T-helper 1 cell (primary cell): ENCODE measurements around the gene WDR20.
A peak's percentile ranks its signal among the peaks of the same experiment; 100 is the strongest.
"Not testable (repeated sequence)": the region's sequence is repeated elsewhere in the genome, so short reads cannot be mapped to it uniquely, and the experiment has no call there.

ENCODE experiments used
- DNase-seq, 5 donors: peaks; one replicate each; pipeline ENCODE4 v3.0.0-alpha.2; 2012 to 2020
- total RNA-seq, 4 donors: gene quantifications; one replicate each; lab custom pipeline; 2026; lab: John Stamatoyannopoulos, UW

Gene WDR20, protein sequence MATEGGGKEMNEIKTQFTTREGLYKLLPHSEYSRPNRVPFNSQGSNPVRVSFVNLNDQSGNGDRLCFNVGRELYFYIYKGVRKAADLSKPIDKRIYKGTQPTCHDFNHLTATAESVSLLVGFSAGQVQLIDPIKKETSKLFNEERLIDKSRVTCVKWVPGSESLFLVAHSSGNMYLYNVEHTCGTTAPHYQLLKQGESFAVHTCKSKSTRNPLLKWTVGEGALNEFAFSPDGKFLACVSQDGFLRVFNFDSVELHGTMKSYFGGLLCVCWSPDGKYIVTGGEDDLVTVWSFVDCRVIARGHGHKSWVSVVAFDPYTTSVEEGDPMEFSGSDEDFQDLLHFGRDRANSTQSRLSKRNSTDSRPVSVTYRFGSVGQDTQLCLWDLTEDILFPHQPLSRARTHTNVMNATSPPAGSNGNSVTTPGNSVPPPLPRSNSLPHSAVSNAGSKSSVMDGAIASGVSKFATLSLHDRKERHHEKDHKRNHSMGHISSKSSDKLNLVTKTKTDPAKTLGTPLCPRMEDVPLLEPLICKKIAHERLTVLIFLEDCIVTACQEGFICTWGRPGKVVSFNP
- total RNA-seq = 32.6 to 37.4 (median 36.1) reads per million in 4 donors

DNA sequence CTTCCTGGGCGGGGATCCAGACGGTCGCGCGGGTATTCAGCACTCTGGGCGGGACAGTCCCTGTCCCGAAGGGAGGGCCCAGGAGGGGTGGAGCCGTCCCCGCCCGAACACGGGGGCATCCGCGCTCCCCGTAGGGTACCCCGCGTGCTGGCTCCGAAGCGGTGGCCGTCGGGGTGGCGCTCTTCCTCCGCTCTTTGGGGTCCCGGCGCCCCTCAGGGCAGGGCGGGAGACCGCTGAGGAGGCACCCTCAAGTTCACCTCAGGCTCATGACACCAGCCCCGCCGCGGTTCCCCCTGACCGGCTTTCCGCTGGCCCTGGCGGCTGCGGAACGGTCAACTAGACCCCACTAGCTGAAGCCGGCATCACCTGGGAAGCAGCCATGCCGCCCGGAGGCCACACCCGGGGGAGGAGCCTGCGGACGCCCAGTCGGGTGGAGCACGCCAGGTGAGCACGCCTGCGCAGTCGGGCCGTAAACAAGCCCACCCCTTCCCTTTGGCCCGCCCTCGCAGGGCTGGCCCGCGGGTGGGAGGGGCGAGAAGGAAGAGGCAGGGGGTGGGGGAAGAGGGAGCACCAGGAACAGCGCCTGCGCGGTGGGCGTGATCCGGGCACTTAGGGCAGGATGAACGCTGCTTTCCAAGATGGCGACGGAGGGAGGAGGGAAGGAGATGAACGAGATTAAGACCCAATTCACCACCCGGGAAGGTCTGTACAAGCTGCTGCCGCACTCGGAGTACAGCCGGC, at the start of gene WDR20:
WDR20 (plus strand) TSS at position 612 of the 741 bp plus-strand sequence; CDS start at position 639, 27 bp downstream.
- DNase-seq = peak; percentile 98 to 100 (median 99)

DNA sequence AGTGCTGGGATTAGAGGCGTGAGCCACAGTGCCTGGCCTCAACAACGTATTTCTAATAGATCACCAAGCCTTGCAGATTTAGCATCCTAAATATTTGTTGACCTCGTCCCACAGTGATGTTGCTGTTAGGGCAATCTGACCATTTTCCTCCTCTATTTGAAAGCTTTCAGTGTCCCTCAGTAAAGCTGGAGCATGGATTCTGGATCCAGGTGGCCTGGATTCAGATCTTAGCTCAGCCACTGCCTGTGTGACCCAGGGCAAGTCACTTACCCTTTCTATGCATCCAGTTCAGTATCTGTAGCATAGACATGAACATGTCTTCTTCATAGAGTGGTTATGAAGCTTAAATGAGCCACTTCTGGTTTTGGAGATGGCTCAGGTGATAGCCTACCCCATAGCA, 49.0 kb upstream of the WDR20 start:
- no peak for DNase-seq

DNA sequence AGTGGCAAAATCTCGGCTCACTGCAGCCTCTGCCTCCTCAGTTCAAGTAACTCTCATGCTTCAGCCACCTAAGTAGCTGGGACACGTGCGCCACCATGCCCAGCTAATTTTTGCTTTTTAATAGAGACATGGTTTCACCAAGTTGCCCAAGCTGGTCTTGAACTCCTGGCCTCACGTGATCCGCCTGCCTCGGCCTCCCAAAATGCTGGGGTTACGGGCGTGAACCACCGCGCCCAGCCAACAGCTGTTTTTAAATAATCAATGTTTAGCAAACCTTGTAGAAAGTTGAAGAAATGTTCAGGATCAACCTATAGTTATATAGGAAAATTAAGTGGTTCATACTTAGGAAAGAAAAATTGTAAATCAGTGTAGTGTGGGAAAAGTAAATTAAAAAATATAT, 46.9 kb upstream of the WDR20 start:
- DNase-seq = no peak

DNA sequence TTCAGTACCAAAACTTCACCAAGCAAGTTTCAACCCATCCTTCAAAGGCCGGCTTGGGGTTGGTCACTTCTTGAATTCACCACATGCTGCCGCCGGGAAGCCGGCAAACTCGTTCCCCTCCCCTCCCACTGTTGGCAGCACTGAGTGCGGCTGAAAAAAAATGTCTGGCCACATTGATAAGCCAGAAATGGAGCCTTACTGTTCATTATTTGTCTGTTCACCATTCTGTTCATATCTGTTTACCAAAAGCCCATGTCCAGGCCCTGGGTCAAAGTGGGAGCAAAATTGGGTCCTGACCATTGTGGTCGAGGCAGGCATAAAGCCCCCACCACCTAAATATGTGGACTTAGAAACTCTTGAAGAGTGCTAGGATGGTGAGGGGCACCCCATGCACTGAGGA, 45.6 kb upstream of the WDR20 start:
- no peak for DNase-seq

DNA sequence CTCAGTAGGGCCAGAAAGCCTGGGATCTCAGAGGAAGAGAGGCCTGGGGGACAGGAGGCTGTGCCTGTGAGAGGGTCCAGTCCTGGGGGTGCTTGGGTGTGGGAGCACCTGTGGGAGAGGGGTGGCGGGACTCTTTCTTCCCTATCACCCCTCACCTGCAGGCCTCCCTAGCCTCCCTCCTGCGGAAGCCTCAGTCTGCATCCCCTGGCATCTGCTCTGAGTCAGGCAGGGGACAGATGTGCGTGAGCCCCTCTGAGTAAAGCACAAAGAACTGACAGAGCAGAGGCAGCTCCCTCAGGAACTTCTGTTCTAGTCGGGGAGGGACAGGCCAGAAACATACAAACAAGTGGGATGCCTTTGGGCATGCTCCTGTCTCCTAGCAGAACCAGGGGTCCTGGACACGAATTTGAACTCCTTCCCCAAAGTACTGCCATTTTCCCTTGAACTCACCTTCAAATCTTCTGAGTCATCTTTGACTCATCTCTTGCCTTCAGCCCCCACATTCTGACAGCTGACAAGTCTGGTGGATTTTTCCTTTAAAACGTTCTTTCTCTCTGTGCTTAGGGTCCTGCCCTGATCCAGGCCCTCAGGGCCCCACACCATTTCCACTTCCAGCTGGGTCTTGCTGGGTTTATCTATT, 44.3 kb upstream of the WDR20 start:
- no peak for DNase-seq

DNA sequence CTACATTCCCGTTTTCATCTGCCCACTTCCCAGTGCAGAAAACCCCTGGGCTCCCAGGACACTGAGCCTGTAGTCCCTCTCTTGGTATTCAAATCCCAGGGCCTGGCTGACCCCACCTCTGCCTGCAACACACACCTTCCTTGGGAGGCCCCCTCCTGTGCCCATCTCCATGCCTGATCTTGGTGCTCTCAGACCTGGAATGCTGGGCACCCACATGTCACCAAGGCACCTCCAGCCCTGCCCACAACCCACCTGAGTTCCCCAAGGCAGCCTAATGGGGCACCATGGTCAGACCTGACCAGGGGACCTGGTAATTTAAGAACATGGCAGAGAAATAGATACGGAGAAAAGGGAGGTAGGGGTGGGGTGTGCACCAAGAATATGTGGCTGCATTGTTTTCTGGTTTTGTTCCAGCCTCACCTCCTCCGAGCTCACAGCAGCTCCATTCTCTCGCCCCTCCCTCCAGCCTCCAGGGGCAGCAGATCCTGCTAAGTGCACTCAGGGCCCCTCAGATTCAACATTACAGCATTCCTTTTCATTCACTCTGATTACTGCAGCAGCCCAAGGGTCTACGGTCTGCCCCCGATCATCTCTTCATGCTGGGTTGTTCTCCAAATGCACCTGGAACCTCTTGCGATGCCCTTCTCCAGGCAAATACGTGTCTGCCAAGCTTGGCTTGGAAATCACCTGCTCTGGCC, 43.7 kb upstream of the WDR20 start:
- DNase-seq = no peak

DNA sequence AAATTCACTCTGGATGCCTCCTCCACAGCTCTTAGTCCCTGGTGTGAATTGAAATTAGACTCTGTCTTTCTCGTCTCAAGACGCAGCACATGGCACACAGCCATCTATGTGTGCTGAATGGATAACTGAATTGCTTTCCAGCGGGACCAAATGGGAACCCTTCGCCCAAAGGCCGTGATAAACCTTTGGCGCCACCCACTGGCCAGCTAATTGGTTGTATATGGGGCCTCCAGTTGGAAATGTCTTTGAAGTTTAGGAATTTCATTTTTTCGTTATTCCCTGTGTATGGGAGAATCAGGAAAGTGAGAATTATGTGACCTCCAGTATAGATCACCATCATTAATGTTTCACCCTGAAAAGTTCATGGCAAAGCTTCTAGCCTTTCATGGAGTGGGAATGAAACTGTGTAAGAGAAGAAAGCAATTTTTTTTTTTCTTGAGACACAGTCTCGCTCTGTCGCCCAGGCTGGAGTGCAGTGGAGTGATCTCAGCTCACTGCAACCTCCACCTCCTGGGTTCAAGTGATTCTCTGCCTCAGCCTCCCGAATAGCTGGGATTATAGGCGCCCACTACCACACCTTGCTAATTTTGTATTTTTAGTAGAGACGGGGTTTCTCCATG, 43.0 kb upstream of the WDR20 start:
- peak; percentile 46 to 63 (median 55) for DNase-seq

DNA sequence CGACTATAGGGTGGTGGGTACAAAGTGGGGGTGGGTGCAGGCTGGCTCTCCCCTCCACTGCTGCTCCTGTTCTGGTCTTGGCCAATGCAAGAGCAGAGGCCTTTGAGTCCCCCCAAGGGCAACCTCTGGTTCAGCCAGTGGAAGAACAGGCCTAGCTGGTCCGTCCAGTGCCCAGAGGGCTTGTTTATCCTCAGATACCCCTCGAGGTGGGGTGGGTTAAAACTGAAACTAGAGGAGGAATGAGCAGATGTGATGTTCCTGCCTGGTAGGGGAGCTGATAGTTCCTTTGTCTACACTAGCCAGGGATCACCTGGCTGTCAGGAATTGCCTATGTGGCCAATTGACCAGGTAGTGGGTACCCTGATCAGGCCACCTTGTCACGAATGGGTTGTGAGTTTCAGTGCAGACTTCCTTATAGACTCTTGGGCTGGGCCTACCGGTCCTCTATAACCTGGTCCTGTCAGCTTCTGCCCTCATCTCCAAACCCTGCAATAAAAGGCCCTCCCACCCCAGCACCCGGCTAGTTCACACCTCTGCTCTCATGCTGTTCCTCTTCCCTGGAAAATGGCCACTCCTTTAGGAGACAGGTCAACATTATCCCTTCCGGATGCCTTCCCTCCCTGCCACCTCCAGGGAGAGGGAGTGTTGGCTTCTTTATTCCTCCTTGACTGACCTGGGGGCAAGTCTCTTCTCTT, 42.1 kb upstream of the WDR20 start:
- no peak for DNase-seq

DNA sequence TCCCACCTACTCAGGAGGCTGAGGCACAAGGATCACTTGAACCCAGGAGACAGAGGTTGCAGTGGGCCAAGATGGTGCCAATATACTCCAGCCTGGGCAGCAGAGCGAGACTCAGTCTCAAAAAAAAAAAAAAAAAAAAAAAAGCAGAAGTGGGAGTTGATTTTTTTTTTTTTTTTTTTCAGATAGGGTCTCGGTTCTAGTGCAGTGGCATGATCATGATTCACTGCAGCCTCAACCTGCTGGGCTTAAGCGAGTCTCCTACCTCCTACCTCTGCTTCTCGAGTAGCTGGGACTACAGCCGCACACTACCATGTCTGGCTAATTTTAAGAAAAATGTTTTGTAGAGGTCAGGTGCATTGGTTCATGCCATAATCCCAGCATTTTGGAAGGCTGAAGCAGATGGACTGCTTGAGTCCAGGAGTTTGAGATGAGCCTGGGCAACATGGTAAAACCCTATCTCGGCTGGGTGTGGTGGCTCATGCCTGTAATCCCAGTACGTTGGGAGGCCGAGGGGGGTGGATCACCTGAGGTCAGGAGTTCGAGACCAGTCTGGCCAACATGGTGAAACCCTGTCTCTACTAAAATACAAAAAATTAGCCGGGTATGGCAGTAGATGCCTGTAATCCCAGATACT, 36.5 kb upstream of the WDR20 start:
- no peak for DNase-seq

DNA sequence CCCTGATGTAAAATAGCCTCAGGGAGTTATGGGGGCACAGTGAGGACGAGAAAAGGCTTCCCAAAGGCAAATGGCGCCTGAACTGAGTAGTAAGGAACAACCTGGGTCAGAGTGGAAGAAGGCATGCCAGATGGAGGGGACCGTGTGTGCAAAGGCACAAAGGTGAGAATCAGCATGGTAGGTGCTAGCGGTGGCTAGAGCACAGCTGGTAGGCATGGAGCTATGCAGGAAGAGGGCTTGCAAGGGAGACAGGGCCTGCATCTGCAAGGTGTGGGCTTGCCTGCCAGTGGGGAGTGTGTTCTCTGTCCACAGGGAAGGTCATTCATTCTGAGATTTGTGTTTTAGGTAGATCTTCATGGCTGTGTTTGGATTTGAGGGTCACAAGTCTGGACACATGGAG, 34.3 kb upstream of the WDR20 start:
- DNase-seq = no peak

DNA sequence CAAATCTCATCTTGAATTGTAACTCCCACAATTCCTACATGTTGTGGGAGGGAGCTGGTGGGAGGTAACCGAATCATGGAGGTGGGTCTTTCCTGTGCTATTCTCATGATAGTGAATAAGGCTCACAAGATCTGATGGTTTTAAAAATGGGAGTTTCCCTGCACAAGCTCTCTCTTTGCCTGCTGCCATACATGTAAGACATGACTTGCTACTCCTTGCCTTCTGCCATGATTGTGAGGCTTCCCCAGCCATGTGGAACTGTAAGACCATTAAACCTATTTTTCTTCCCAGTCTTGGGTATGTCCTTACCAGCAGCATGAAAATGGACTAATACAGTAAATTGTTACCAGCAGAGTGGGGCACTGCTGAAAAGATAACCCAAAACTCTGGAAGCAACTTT, 30.4 kb upstream of the WDR20 start:
- not testable (repeated sequence) for DNase-seq

DNA sequence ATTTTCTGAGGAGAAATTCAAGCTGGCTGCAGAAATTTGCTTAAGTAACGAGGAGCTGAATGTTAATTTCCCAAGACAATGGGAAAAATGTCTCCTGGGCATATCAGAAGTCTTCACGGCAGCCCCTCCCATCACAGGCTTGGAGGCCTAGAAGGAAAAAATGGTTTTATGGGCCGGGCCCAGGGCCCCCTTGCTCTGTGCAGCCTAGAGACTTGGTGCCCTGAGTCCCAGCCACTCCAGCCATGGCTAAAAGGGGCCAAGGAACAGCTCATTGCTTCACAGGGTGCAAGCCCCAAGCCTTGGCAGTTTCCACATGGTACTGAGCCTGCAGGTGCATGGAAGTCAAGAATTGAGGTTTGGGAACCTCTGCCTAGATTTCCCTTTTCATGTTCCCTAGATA, 28.6 kb upstream of the WDR20 start:
- no peak for DNase-seq

DNA sequence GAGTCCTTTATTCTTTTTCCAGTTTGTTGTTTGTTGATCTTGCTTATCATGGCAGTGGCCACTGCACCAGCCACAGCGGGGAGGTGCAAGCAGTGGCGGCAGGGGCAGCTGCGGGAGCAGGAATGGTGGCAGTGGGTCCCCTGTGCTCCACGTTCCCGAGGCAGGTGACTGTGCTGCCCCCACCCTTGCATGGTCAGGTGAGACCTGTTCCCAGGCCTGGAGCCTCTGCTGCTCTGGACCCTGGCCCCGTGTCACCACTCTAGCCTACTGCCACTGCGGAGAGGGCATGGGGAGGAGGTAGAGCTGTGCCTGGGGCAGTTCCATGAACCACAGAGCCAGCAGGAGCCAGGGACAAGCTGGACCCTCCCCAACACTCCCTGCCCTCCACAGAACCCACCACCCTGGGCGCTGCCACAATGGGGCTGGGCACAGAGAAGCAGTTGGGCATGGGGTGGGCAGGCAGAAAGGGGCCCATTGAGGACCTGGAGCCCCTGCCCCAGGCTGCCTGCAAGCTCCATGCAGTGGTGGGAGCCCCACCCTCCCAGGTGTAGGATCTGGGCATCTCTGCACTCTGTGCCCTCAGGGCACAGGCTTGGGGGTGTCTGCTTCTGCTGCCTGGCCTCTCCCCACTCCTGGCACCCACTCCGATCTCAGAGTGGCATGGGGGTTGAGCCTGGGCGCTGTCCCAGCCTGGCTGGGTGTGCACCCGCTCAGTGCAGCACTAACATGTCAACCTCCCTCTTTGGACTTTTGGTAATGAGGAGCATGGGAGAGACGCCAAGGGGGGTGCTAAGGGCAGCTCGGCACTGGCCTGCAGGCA, 23.1 kb upstream of the WDR20 start:
- no peak for DNase-seq

DNA sequence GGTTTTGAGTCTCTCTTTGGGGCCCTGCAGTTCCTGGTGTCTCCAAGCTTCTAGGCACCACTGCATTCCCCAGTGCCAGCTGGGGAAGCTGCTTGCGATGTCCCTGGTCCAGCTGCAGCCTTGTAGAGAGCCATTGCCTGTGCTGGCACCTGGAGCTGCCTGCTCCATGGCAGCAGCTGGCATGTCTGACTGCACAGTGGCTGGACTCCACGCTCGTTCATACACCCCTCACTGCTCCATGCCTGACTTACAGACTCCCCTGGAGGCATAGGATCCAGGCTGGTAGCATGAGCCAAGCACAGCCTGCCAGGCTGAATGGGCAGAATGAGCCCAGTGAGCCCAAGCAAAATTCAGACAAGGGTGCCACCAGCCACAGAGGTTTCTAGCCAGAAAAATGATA, 21.8 kb upstream of the WDR20 start:
- DNase-seq = no peak

DNA sequence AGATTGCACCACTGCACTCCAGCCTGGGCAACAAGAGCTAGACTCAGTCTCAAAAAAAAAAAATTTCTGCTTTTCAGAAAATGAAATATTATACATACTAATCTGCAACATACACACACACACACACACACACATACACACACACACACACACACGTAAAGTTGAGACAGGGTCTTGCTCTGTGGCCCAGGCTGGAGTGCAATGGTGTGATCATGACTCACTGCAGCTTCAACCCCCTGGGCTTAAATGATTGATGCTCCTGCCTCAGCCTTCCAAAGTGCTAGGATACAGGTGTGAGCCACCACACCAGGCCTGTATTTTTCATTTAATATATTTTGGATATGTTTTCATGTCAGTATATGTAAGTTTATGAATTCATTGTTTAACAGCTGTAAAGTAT, 18.8 kb upstream of the WDR20 start:
- no peak for DNase-seq

DNA sequence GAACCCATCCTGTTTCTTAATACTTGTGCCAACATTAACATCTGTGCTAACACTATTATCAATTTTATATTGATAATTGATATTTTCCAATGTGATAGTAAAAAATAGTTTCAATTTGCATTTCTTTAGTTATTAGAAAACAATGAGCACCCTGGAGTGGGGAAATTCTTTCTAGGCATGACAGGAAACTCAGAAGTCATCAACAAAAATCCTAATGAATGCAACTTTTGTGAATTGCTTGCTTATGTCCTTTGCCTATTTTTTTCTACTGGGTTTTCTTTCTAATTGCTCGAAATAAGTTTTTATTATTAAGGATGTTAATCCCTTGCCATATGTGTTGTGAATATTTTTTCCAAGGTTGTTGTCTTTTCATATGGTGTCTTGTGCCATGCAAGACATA, 18.1 kb upstream of the WDR20 start:
- no peak for DNase-seq

DNA sequence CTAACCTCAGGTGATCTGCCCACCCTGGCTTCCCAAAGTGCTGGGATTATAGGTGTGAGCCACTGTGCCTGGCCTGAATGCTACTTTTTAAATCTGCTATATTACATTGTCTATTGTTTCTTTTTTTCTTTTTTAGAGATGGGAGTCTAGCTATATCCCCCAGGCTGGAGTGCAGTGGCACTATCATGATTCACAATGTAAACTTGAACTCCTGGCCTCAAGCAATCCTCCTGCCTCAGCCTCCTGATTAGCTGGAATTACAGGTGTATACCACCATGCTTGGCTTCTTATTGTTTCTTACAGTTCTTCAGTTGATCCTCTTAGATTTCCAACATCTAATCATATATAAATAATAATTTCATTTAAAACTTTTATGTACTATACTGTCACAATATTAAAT, 15.3 kb upstream of the WDR20 start:
- DNase-seq = no peak

DNA sequence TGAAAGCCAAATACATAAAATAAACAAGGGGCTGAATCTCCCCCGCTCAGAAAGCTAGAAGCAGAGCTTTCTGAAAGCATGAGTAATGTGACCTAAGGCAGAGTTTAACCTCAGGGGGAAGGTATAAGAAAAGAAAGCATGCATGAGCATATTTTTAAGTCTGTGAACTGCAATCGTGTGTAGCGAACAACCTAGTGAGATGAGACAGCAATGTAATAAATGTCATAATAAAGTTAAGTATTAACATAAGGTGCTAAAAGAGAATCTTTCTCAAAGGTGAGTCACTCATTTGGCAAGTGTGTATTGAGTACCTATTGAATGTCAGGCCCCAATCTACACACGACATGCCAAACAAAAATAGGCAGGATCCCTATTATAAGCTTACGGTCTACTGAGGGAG, 14.2 kb upstream of the WDR20 start:
- no peak for DNase-seq

DNA sequence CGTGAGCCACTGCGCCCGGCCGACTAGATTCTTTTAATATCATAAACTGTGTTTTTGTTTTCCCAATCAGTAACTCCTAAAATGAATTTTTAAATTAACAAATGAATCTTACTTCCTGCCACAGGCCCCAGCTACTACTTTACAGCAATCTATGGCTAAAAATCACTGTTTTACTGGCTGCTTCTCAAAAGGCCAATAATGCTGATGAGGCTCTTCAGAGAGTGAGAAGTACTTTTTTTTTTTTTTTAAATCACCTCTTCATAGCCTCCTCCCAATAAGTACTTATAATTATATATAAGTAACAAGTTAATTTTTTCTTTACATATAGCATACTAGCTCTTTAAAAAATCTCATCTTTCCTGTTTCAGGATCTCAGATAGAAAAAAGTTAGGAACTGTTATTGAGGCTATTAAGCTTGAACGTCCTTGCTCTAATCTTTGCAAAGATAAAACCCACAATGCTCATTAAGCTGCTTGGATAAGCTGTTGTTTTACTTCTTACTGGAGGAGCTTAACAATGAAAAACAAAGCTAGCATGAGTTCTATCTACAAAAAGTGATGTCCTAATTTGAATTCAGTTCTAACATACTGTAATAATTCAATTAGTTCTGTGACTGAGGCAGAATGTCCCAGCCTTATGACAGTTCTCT, 12.8 kb upstream of the WDR20 start:
- no peak for DNase-seq

DNA sequence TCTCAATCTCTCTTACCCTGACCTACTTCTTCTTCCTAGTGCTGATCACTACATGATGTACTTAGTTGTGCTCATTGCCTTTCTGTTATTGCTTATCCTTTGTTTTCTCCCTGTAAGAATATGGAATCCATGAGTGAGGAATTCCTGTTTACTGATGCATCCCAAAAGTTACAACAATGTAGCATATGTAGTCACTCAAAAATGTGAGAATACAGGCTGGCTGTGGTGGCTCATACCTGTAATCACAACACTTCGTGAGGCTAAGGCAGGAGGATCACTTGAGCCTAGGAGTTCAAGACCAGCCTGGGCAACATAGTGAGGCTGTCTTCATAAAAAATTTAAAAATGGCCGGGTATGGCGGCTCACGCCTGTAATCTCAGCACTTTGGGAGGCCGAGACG, 8.0 kb upstream of the WDR20 start:
- no peak for DNase-seq
